Lower leg skin (tissue), 3 donors: Measurements from ENCODE around the gene CTRB1.

ENCODE experiments used
- CTCF ChIP-seq, 3 donors: fragments of 450-650 bp; IDR thresholded peaks; one replicate each; pipeline ENCODE4 v1.5.1; 2016; ENCODE audit warnings: antibody characterized with exemption in 3 of 3, mild to moderate bottlenecking in 3 of 3, moderate library complexity in 2 of 3
- POLR2A ChIP-seq, 2 donors: fragments of 450-650 bp; IDR thresholded peaks; one replicate each; pipeline ENCODE4 v1.6.1; 2016 to 2017; ENCODE audit warnings: antibody characterized with exemption in 2 of 2, mild to moderate bottlenecking in 1 of 2, moderate library complexity in 1 of 2

- TF ChIP-seq CTCF (IDR thresholded peaks at IDR 0.05) (no peak), POLR2A (IDR thresholded peaks at IDR 0.05) (no peak)
Observed at GRCh38 chr16:75256696-75257343, 38.0 kb downstream of the CTRB1 start.
